GM23338 (cell line): ENCODE results near the gene CHRDL2. TPM values are rescaled to one million over a fixed set of nuclear protein-coding genes. Genes with fewer than 3 reads are reported as not detected.

Experiments used
- CREB1 ChIP-seq: fragments of 250-450 bp; sonication (Bioruptor Pico); IDR thresholded peaks from 2 replicates; pipeline ENCODE4 v1.5.0; 2020; ENCODE audit warnings: low read depth, mild to moderate bottlenecking, moderate library complexity
- EZH2phosphoT487 ChIP-seq: fragments of 200-600 bp; sonication (generic); IDR thresholded peaks from one replicate; pipeline ENCODE4 v1.8.1; 2018; ENCODE audit warnings: antibody characterized with exemption; ENCODE audit not compliant: unreplicated experiment
- POLR2AphosphoS5 ChIP-seq: IDR thresholded peaks from 2 replicates; pipeline ENCODE4 v1.6.1; 2016; ENCODE audit warnings: antibody characterized with exemption, low read depth
- REST ChIP-seq: IDR thresholded peaks from one replicate; pipeline ENCODE4 v1.6.1; 2018; ENCODE audit warnings: antibody characterized with exemption; ENCODE audit not compliant: unreplicated experiment
- STAT1 ChIP-seq: IDR thresholded peaks from one replicate; pipeline ENCODE4 v1.6.1; 2016; ENCODE audit warnings: antibody characterized with exemption; ENCODE audit not compliant: unreplicated experiment
- ZNF114 ChIP-seq: fragments of 250-450 bp; sonication (Bioruptor Pico); IDR thresholded peaks from 2 replicates; pipeline ENCODE4 v1.5.0; 2020; ENCODE audit warnings: mild to moderate bottlenecking, moderate library complexity
- ZNF331 ChIP-seq: fragments of 250-450 bp; sonication (Bioruptor Pico); IDR thresholded peaks from 2 replicates; pipeline ENCODE4 v1.5.0; 2020; ENCODE audit warnings: low read depth, mild to moderate bottlenecking, moderate library complexity
- ZNF462 ChIP-seq: fragments of 250-450 bp; sonication (Bioruptor Pico); IDR thresholded peaks from 2 replicates; pipeline ENCODE4 v1.5.0; 2020; ENCODE audit warnings: mild to moderate bottlenecking, moderate library complexity
- polyA plus RNA-seq: library from polyadenylated mRNA; unstranded; fragments of >200 nt; fragmentation: Nextera tagmentation; extraction: Ambion mirVana; gene quantifications from 2 replicates; pipeline ENCODE4 v1.2.1, GENCODE V29; 2016
- total RNA-seq: library from RNA; depleted of rRNA; stranded (reverse); fragments of >200 nt; shearing (Covaris generic); gene quantifications from 2 replicates; pipeline ENCODE4 v1.2.3, GENCODE V29; 2014

The CHRDL2 gene
- total and polyA plus RNA-seq, 2 experiments from 2014 or later, result 0.21 TPM; not detected in 1

- TF ChIP-seq ZNF462 (CRISPR knock-in tag) (no peak), EZH2phosphoT487 (no peak), ZNF331 (CRISPR knock-in tag) (no peak), ZNF114 (CRISPR knock-in tag) (no peak), REST (no peak), CREB1 (no peak), STAT1 (no peak), POLR2AphosphoS5 (no peak)
Observed at GRCh38 chr11:74734559-74734925, 3.3 kb upstream of the CHRDL2 start (continued).
